ENCODE results near the gene CYSTM1.

- TF ChIP-seq CTCF (IDR thresholded peaks at IDR 0.05) (no peak), EP300 (IDR thresholded peaks at IDR 0.05) (no peak), POLR2A (IDR thresholded peaks at IDR 0.05) (no peak), POLR2AphosphoS5 (IDR thresholded peaks at IDR 0.05) (no peak)
Observed at GRCh38 chr5:140265845-140266244, 90.9 kb downstream of the CYSTM1 start.

Measured in sigmoid colon (tissue), 4 donors.